CD4-positive, alpha-beta T cell treated with Interferon alpha-2 for 1 hour (primary cell): ENCODE data around the gene SLC17A9.
"Not testable (repeated sequence)": the region's sequence is repeated elsewhere in the genome, so short reads cannot be mapped to it uniquely, and the experiment has no call there.

ENCODE experiments used
- DNase-seq, 2 donors: peaks; one replicate each; pipeline ENCODE4 v3.0.0-alpha.2; 2020 to 2022

SLC17A9 gene

DNA sequence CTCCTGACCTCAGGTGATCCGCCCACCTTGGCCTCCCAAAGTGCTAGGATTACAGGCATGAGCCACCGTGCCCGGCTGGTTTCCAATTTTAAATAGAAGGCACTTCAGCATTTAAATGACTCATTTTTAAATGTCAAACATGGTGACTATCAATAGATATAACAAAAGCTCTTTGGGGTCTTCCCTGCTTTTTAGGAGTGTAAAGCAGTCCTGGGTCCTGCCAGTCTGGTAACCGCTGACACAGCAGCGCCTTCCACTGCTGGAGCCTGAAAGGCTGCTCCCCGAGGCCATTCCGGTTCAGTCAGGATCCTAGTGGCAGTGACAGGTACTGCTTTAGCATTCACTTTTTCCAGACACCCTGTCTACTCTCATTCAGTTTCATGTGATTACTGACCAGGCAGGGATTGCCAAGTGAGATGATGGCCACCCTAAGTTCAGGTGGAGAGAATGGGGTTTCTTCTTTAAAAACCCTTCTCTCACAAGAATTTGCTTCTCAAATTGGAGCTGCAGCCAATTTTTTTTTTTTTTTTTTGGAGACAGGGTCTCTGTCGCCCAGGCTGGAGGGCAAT, 31.3 kb upstream of the SLC17A9 start:
- peak; percentile 60 to 78 for DNase-seq

DNA sequence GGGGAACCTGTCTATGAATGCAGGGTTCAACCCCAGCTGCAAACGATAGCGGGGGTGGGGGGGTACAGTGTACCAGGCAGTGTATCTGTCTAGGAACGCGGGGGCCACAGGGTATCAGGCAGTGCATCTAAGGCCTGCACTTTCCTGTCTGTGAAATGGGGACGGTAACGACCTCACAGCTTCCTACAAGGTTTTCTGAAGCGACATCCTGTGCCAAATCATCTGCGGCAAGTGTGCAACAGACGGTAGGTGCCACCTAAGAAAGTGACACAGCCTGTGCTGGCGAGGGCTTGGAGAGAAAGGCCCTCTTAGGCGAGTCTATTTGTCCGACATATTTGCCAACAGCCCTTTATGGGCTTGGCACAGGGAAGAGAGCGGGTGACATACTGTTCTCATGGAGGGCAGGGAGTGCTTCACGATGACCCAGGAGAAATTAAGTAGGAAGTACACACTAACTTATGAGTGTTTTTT, 30.0 kb upstream of the SLC17A9 start:
- DNase-seq, result peak; percentile 31 to 71

DNA sequence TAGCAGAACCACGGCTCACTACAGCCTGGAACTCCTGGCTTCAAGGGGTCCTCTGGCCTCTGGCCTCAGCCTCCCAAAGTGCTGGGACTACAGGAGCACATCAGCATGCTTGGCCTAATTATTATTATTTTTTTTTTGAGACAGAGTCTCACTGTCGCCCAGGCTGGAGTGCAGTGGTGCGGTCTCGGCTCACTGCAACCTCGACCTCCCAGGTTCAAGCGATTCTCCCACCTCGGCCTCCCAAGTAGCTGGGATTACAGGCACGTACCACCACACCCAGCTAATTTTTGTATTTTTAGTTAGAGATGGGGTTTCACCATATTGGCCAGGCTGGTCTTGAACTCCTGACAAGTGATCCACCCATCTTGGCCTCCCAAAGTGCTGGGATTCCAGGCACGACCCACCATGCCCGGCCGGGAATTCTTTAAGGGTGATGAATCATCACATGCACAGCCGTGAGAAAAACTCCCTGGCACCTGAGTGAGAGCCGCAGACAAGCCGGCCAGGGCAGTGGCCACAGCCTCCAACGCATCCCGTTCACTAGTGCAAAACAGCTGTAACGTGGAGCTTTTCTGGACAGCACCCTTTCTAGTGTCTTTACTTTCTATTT, 29.3 kb upstream of the SLC17A9 start:
- DNase-seq, result not testable (repeated sequence)

DNA sequence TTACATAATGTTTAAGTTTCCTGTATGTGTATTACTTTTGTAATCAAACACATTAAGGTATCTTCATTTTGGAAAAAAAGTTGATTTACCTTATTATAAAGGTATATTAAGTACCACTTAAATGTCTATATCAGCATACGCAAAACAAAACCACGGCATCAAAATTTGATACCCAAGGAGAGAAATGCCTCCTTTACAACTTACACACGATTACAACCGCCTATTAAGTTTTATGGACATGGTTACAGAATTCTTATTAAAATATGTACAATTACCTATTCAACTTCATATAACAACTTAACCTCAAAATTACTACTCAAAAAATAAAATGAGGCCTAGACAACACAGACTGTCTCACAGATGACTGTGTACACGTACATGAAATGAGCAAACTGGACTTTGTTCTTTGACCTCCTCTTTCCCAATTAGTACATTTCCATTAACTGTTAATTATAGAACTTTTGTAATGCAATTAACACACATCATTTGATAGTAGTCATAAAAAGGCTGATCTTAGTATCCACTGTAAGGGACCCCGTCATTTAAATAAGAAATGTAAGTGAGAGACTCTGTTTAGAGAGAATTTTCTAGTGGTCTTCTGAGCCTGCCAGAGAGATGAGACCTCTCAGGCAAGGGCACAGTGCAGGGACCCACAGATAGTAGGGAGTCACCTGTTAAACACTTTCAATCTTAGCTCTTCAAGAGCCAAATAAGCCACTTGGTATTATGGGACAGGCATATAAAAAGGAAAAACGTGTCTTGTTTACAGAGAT, 28.7 kb upstream of the SLC17A9 start:
- DNase-seq, result no peak

DNA sequence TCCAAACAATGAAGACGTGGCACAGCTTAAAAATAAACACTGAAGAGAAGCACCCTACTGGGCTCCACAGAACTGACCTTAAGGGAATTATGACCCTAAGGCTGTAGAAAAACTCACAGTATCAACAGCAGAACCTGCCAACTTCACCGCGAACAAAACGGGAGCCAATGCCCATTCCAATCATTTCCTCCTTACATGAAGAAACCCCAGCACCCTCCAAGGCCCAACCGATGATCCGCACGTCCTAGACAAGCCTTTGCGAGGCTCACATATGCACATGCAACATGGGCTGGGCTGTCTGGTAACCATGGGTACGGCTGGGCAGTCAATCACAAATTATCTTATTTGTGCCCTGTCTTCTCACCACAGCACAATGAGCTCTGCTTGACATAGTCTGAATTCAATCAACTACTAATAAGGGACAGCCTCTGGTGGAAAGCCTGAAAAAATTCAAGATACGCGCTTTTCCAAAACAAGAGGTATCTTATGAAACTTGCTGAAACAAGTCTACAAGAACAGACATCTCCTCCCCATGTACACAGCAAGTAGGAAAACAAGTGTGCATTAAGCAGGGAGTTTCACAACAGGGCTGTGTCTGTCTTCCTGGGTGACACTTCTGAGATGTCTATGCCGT, 27.9 kb upstream of the SLC17A9 start:
- peak in 1 of 2 donors; percentile 56 for DNase-seq

DNA sequence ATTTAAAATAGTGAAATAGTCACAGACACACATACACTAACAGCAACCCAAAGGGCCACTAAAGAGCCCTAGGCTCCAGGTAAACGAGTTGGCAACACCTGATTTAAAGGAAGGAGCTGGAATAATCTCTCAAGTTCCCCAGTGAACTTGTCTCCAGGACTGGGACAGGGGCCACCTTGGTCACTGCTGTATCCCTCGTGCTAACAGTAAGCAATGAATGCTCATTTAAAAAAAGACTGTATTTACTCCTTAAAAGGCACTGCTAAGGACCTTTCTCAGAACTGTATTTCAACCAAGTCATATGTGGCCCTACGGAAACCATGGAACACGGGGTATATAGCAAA, 27.5 kb upstream of the SLC17A9 start:
- no peak for DNase-seq

DNA sequence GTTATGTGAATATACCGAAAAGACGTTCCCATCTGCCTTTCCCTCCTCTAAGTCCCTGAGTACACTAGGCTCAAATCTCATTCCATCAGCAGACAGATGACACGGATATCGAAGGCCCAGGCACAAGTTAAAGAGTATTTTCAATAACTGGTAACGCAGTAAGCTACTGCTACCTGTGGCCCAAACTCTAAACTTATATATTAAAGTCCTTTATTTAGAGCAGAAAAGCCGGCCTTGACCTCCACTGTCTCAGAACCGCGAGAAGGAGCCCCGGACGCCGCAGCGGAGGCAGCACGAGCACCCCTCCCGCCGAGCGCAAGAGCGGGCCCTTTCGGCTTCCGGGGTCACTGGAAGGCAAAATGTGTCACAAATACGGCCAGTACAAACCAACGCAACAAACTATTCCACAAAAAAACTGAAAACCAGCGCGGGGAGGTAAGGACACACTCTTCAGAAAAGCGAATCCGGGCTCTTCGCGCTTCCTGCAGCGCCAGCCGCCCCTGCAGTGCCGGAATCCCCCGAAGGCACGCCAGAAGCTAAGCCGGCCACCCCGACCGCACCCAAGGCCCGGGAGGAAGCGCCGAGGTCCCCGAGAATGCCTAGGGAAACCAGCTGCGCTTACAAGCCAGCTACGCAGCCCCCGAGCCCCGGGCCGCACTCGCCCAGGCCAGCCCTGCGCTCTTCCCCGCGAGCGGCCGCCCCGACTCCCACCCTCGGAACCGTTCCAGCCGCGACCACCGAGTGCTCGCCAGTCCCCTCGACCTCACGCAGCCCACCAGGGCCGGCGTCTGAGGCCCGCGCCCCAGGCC, 26.9 kb upstream of the SLC17A9 start:
- DNase-seq, result peak; percentile 40 to 63

DNA sequence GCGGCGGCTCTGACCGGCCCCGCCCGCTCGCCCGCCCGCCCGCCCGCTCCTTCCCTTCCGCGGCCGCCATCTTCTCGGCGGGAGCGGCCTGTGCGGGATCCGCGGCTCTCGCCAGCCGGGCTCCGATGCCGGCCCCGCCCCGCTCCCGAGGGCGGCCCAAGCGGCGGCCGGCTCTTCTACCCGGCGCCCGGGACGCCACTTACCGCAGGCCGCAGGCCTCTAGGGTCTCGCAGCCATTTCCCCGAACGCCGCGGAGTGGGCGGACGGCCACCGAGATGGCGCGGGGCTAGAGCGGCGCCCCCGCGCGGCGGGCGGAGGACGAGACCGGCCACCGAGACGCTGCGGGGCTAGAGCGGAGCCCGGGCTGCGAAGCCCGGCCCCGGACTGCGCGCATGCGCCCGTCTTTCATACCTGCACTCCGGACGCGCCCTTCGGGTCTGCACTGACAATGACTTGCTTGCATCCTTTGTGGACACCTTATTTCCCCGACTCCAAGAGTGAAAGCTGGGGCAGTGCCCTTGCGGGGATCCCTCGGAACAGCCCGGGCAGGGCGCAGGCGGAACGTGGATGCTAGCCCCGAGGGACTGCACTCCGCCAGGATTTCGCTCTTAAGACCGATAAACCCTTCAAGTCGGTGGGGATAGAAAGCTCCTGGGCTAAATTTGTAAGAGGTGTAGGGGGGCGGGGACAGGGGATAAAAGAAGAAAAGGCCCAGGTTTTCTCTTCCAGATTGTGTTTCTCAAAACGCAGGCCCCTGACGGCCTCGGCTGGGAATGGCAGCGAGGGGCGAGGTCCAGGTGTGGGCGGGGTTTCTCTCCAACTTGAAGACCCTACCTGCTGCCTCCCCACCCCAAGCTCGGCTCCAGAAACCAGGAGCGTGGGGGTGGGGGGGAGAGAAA, 26.0 kb upstream of the SLC17A9 start, which contains the start of gene DIDO1:
DIDO1 (minus strand) TSS at position 277 of the 899 bp plus-strand sequence.
- DNase-seq, result peak; percentile 91 to 93

DNA sequence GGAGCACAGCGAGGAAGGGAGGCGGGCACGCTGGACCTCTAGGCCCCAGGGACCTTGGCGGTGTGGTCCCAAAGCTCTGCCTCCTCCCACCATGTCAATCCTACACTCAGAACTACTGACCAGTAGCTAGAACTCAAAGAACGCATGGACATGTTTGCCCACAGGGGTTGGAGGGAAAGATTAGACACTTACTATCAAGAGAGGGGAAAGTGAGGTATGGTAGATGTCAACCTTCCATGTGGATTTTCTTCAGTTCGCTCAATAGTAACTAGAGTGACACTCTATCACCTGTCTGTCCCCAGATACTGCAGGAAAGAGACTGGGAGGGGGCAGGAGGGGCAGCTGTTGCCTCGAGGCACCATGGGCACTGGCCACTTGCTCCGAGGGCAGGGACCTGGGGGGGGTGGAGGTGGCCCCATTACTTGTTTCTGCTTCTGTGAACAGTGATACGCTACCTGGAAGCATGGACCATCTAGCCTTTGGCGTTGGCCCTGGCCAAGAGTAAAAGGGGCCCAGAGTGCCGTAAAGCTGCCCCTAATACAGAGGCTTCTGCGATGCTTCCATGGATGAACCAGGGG, 25.3 kb upstream of the SLC17A9 start:
- no peak for DNase-seq

DNA sequence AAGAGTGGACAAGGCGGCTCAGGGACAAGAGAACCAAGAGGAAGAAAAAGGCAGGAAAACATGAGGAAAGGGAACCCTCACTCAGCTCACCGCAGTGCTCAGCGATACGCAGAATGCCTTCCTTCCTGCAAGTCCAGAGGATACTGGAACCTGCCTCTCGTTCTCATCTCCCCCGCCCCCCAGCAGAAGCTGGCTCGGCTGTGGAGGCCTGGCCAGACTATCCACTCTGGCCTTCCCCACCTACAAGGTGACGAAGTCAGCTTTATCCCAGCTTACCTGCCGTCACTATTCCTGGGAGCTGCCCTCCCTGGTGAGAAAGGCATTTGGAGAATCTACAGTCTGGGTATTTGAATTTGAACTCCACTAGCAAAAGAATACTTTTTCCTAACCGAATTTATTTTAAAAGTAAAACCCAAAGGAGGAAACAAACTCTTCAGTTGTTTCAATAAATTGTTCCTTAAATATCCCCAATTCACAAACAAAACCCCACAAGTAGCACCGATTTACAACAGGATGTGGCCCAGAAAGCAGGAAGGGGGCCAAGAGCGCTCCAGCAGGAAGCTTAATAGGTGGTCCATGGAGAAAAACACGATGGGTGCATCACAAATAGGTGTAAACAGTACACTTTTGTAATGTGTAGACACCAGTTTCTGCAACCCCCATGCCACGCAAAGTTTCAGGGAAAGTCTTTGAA, 24.1 kb upstream of the SLC17A9 start:
- no peak for DNase-seq

DNA sequence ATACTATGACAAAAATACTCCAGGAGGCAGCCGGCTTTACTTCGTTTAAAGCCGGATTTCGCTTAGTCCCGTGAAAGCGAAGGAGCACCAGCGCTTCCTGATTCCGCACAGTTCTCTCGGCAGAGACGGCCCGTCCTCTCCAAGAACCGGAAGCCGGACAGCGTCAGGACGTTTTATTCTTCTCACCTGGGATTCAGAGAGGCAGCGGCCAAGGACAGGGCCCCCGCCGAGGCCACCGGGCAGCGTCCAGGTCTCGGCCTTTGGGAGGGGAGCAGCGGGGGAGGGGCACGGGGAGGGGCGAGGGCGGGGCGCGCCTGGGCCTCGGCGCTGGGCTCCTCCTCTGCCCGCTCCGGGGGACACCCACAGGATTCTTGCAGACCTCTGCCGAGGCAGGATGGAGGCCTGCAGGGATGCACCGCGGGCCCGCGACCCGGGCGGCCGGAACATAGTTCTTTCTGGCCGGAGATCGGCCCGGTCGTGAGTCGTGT, 23.4 kb upstream of the SLC17A9 start:
- DNase-seq, result peak; percentile 21 to 65

DNA sequence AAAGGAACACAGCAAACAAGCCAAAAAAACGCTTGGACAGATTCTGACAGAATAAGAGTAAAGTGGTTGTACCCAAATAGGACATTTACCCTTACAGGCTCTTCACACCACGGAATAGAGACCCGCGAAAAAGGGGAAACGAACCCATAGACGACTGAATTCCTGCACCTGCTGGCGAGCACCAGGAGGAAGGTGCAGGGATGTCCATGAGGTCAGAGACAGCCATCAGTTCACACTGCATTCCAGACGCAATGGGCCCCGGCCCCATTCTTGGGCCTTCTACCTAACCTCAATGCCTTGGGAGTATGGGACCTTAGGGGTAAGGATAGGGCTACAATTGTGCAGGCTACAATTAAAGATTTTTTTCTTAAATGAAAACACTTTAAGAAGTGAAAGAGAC, 21.0 kb upstream of the SLC17A9 start:
- DNase-seq, result no peak

DNA sequence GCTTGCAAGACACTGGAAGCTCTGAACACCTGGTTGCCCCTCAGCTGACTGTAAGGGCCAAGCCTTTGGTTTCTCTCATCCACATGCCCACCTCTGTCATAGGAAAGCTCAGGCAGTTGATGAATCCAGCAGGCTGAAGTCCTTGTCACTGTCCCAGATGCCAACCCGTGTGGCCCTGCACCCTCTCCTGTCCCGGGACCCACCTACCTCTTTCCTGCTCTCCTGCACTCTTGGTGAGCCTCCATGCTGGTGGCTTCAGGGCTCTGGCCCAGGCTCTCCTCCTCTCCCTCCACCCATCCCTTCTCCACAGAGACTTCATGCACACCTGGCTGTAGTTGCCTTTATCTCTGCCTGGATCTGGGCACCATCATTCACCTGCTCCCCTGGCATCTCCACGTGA, 18.5 kb upstream of the SLC17A9 start:
- DNase-seq, result no peak

DNA sequence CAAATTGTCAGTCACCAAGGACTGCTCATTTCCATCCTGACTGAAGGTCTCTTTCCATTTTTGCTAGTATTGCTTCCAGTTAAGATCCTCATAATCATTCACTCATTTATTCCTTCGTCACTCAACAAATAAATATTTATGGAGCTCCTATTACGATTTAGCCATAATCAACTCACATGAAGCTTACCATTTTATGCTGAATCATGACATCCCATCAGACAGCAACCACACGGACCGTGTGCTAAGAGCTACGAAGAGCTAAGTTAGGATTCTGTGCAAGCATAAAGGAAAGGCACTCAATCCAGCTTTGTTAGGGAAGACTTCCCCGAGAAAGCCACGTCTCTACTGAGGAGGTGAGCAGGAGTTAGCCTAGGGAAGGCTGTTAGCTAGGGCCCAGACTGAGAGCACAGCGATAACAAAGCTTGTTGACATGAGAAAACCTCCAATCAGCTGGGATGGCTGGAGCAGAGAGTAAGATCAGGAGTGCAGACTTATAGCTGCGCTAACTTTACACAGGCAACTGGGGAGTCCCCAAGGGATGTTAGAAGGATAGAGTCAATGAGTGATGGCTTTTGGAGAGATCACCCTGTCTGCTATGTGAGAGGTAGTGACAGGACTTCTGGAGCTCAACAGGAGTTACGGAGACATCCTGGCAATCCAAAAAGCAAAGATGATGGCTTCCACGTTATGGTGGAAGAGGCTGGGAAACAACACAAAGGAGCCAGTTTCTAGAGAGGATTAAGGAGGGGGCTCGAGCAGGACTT, 17.1 kb upstream of the SLC17A9 start:
- no peak for DNase-seq

DNA sequence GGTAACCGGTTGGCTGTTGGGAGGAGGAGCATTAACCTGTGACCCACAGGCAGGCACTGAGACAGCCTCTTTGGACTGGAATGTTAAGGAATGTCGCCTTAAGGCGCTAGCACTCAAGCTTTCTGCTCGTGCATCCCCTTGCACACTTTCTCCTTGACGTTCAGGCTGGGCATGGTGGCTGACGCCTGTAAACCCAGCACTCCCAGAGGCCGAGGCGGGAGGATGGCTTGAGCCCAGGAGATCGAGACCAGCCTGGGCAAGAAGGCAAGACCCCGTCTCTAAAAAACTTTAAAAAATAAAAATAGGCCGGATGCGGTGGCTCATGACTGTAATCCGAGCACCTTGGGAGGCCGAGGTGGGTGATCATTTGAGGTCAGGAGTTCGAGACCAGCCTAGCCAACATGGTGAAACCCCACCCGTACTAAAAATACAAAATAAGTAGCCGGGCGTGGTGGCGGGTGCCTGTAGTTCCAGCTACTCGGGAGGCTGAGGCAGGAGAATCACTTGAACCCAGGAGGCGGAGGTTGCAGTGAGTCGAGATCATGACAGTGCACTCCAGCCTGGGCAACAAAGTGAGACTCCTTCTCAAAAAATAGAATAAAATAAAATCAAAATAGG, 16.4 kb upstream of the SLC17A9 start:
- no peak for DNase-seq

DNA sequence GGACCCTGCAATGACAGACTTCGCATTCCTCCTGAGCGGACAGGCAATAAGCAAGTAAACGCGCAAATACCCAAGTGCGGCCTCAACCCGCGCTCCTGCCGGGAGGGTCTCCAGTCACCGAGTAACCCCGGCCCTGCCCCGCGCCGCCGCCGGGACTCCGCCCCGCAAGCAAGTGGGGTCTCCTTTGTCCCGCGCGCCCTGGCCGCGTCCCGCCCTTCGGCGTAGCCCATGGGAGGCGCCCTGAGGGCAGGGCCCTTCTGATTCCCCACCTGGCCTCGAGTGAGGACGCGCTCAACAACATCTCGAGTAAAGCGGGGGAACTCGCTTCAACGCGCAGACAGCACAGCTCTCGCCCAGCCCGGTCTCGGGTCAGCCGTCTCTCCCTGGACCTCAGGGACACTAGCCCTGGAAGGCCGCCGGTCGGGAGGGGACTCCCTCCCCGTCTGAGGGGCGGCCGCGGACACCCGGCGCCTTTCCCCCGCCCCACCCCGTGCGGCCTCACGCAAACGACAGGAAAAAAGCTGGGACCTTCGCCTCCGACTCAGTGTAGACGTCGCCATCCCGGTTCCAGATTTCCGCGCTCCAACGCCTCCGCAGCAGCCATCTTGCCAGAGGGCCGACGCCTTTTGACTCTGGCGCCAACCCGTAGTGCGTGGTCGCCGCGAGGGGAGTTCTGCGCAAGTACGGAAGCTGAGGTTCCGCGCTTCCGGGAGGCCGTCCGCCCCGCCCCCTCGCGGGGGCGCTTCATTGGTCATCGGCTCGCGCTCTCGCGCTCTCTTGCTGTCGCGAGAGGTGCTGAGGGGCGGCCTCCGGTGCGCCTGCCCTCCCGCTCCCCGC, 15.0 kb upstream of the SLC17A9 start:
- DNase-seq, result peak; percentile 96 to 98

DNA sequence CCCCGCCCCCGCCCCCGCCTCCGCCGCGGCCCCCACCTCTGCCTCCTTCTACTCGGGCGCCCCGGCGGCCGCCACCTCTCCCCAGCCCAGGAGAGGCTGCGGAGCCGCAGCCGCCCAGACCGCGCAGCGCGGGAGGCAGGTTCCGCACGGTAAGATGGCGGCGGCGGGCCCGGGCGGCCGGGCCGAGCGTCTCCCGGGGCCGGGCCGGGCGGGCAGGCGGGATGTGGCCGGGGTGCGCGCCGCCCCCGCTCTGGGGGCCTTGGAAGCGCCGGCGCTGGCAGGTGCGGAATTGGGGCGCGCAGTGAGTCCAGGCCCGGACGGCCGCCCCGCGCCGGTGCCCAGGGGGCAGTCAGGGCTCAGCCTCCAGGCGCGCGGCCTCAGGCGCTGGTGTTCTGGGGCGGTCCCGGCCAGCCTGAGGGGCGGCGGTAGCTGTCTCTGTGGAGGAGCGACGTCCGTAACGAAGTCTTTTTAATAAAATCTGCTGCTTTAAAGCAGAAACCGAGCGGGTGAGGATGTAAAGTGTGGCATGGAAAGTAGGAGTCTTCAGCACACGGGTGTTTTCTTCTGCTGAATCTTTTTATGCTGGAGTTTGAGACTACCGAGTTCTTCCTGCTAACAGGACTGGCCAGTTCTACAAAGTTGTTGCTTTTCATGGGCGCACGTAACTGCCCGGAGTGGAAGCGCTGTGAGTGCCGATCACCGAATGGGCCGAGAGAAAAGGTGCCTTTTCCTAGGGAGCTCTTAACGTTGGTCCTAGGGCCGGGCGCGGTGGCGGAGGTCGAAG, 14.2 kb upstream of the SLC17A9 start, which contains the start of gene GID8:
GID8 (plus strand) TSS at position 43 of the 784 bp plus-strand sequence. CDS start 3,356 bp downstream, outside the sequence.
- DNase-seq, result no peak
